Measurements from ENCODE around the gene TUBGCP2.

The TUBGCP2 gene

DNA sequence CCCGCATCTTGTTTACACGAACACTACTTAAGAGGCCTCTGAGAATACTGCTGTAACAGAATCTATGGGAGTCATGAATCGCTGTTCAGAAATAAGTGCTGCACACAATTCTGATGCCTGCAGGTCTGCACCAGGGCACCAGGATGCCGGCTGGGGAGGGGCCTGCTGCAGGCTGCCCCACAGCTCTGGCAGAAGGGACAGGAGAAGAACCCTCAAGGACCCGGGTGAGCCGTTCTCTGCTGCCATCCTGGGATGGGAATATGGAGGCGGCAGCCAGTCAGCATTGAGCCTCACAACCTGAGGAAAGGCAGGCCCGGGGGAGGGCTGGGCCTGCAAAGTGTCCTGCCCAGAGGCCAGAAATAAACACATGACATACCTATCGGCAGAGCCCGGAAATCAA, 11.2 kb downstream of the TUBGCP2 start:
- TF ChIP-seq, protein P1, sequence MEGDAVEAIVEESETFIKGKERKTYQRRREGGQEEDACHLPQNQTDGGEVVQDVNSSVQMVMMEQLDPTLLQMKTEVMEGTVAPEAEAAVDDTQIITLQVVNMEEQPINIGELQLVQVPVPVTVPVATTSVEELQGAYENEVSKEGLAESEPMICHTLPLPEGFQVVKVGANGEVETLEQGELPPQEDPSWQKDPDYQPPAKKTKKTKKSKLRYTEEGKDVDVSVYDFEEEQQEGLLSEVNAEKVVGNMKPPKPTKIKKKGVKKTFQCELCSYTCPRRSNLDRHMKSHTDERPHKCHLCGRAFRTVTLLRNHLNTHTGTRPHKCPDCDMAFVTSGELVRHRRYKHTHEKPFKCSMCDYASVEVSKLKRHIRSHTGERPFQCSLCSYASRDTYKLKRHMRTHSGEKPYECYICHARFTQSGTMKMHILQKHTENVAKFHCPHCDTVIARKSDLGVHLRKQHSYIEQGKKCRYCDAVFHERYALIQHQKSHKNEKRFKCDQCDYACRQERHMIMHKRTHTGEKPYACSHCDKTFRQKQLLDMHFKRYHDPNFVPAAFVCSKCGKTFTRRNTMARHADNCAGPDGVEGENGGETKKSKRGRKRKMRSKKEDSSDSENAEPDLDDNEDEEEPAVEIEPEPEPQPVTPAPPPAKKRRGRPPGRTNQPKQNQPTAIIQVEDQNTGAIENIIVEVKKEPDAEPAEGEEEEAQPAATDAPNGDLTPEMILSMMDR (conservative IDR thresholded peaks at IDR 0.05; ENCODE audit: low read length): no peak
- no peak for TF ChIP-seq EZH2phosphoT487 (IDR thresholded peaks at IDR 0.05; ENCODE audit: borderline replicate concordance)
- no peaks in the 10 kb centered on the region for H3K9me2 ChIP-seq (replicated peaks; ENCODE audit: low read depth, low read length)
- no peak overlapping the region for H3K9ac ChIP-seq (ENCODE audit: low read depth, low read length, poor library complexity, severe bottlenecking)
- no peaks in the 10 kb centered on the region for H3K9me3 ChIP-seq (ENCODE audit: insufficient read depth, low read depth, low read length)
- no peaks in the 10 kb centered on the region for H4K20me1 ChIP-seq (ENCODE audit: insufficient read depth, low read length, poor library complexity, severe bottlenecking)
- H3K36me3 ChIP-seq (ENCODE audit: insufficient read depth, low read length): peaks cover 73% of the 10 kb centered on the region; the same call in 1 of the 2 replicates
- no peak overlapping the region for H3K4me3 ChIP-seq (ENCODE audit: low read length, poor library complexity, severe bottlenecking)
- H2AFZ ChIP-seq (ENCODE audit: low read length): no peak overlapping the region
- peaks cover 2% of the 10 kb centered on the region; the same call in 1 of the 2 replicates for H3K79me2 ChIP-seq (ENCODE audit: insufficient read depth, low read length)
- H3K4me1 ChIP-seq (ENCODE audit: insufficient read depth, low read length, poor library complexity, severe bottlenecking): no peaks in the 10 kb centered on the region
- no peak overlapping the region for H3K4me2 ChIP-seq (ENCODE audit: low read depth, low read length, poor library complexity, severe bottlenecking)
- H3F3A ChIP-seq (ENCODE audit: low read depth): no peaks in the 10 kb centered on the region
- H3K27me3 ChIP-seq (ENCODE audit: insufficient read depth, low read length, poor library complexity, severe bottlenecking): no peaks in the 10 kb centered on the region

DNA sequence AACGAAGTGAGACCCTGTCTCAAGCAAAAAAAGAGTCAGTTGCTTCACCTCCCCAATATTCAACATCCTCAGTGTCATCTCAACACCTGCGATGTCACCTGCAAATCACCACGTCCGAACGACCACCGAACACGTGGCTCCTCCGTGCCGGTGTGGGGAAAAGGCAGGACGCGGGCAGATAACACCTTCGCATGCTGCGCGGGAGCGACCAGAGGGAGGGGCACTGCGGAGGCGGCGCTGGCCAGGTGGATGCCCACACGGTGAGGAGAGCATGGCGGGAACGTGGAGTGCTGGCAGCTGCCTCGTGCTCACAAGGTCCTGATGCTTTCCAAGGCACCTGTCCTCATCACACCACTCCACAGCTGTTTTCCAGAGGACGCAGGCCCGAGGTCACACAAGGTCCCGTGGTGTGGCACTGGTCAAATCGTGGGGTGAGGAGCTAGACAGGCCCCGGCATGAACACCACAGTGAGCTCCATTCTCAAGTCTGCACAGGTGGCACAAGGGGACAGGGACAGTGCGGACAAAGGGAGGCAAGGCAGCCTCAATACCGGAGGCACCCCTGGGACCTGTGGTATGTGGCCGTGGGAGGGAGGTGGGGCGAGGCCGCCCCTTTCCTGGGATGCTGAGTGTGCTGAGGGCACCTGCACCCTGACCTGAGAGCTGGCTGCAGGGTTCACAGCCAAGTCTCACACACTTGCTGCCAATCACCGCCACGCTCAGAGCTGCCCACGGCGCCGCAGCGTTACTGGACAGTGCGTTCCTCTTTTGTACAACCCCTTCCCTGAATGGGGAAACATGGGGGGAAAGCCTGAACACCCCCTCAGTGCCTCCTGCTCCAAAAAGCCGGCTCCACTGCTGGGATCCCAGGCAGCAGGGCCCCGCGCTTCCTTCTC, 13.0 kb downstream of the TUBGCP2 start:
- Histone ChIP-seq H3K9ac (ENCODE audit: low read depth, low read length, poor library complexity, severe bottlenecking) (no peak overlapping the region), H4K20me1 (ENCODE audit: insufficient read depth, low read length, poor library complexity, severe bottlenecking) (no peaks in the 10 kb centered on the region), H3K36me3 (ENCODE audit: insufficient read depth, low read length) (peaks cover 75% of the 10 kb centered on the region; the same call in 1 of the 2 replicates)

GRCh38 chr10:133294189-133294588, 14.5 kb downstream of the TUBGCP2 start:
- no peak overlapping the region for H3K9ac ChIP-seq (ENCODE audit: low read depth, low read length, poor library complexity, severe bottlenecking)
- no peaks in the 10 kb centered on the region for H4K20me1 ChIP-seq (ENCODE audit: insufficient read depth, low read length, poor library complexity, severe bottlenecking)
- H3K79me2 ChIP-seq (ENCODE audit: insufficient read depth, low read length): no peaks in the 10 kb centered on the region
- H3K36me3 ChIP-seq (ENCODE audit: insufficient read depth, low read length): peaks cover 67% of the 10 kb centered on the region; the same call in 1 of the 2 replicates
- no peak for TF ChIP-seq EZH2phosphoT487 (IDR thresholded peaks at IDR 0.05; ENCODE audit: borderline replicate concordance)
- TF ChIP-seq, protein P1 (conservative IDR thresholded peaks at IDR 0.05; ENCODE audit: low read length): no peak
- H2AFZ ChIP-seq (ENCODE audit: low read length): no peak overlapping the region
- H3K9me3 ChIP-seq (ENCODE audit: insufficient read depth, low read depth, low read length): no peaks in the 10 kb centered on the region
- no peaks in the 10 kb centered on the region for H3F3A ChIP-seq (ENCODE audit: low read depth)
- H3K27me3 ChIP-seq (ENCODE audit: insufficient read depth, low read length, poor library complexity, severe bottlenecking): no peaks in the 10 kb centered on the region
- H3K4me2 ChIP-seq (ENCODE audit: low read depth, low read length, poor library complexity, severe bottlenecking): no peak overlapping the region
- H3K4me3 ChIP-seq (ENCODE audit: low read length, poor library complexity, severe bottlenecking): no peak overlapping the region
- no peaks in the 10 kb centered on the region for H3K9me2 ChIP-seq (replicated peaks; ENCODE audit: low read depth, low read length)
- no peaks in the 10 kb centered on the region for H3K4me1 ChIP-seq (ENCODE audit: insufficient read depth, low read length, poor library complexity, severe bottlenecking)

More for the DNA sequence above, 13.0 kb downstream of the TUBGCP2 start:
- Histone ChIP-seq H3K9me2 (replicated peaks; ENCODE audit: low read depth, low read length) (no peaks in the 10 kb centered on the region), H3K27me3 (ENCODE audit: insufficient read depth, low read length, poor library complexity, severe bottlenecking) (no peaks in the 10 kb centered on the region), H3K9me3 (ENCODE audit: insufficient read depth, low read depth, low read length) (no peaks in the 10 kb centered on the region), H3K79me2 (ENCODE audit: insufficient read depth, low read length) (no peaks in the 10 kb centered on the region), H3F3A (ENCODE audit: low read depth) (no peaks in the 10 kb centered on the region), H3K4me2 (ENCODE audit: low read depth, low read length, poor library complexity, severe bottlenecking) (no peak overlapping the region), H2AFZ (ENCODE audit: low read length) (no peak overlapping the region), H3K4me3 (ENCODE audit: low read length, poor library complexity, severe bottlenecking) (no peak overlapping the region), H3K4me1 (ENCODE audit: insufficient read depth, low read length, poor library complexity, severe bottlenecking) (no peaks in the 10 kb centered on the region)
- no peak for TF ChIP-seq EZH2phosphoT487 (IDR thresholded peaks at IDR 0.05; ENCODE audit: borderline replicate concordance)
- TF ChIP-seq, protein P1 (conservative IDR thresholded peaks at IDR 0.05; ENCODE audit: low read length): no peak

Data from Loucy (cell line).